CD8-positive, alpha-beta memory T cell (primary cell): Measurements from ENCODE around the gene CCDC188. TPM values are rescaled to one million over a fixed set of nuclear protein-coding genes. Genes with fewer than 3 reads are reported as not detected.
A peak's percentile ranks its signal among the peaks of the same experiment; 100 is the strongest.

Experiments
- CTCF ChIA-PET: fragments of 350-600 bp; sonication (Branson Sonifier 250); formaldehyde crosslinking; loops from one replicate; lab custom pipeline; 2021; ENCODE audit warnings: antibody characterized with exemption; lab: Charles Lee
- POLR2A ChIA-PET: fragments of 350-600 bp; sonication (Branson Sonifier 250); formaldehyde crosslinking; loops from one replicate; lab custom pipeline; 2021; ENCODE audit warnings: antibody characterized with exemption; lab: Charles Lee
- DNase-seq, 5 donors: peaks; one replicate each; pipeline versions ENCODE4 v3.0.0 to v3.0.0-alpha.2; 2020 to 2022; ENCODE audit warnings: mixed read lengths in 1 of 5
- H3K27ac ChIP-seq: one replicate; pipeline ENCODE4 v1.7.0; 2013; ENCODE audit warnings: low read depth, mild to moderate bottlenecking, low read length, moderate library complexity
- H3K27me3 ChIP-seq: 2 replicates; pipeline ENCODE4 v1.7.0; 2013; ENCODE audit warnings: low read length, mild to moderate bottlenecking; ENCODE audit not compliant: insufficient read depth, poor library complexity, severe bottlenecking
- H3K36me3 ChIP-seq: 2 replicates; pipeline ENCODE4 v1.7.0; 2013; ENCODE audit warnings: mild to moderate bottlenecking, low read length, moderate library complexity; ENCODE audit not compliant: insufficient read depth
- H3K4me1 ChIP-seq: 2 replicates; pipeline ENCODE4 v1.7.0; 2013; ENCODE audit warnings: mild to moderate bottlenecking, low read length, moderate library complexity; ENCODE audit not compliant: insufficient read depth
- H3K4me3 ChIP-seq: 2 replicates; pipeline ENCODE4 v1.7.0; 2013; ENCODE audit warnings: mild to moderate bottlenecking, low read length
- H3K9me3 ChIP-seq: 2 replicates; pipeline ENCODE4 v1.7.0; 2013; ENCODE audit warnings: mild to moderate bottlenecking, low read length
- H3K27ac Mint-ChIP-seq, 8 donors: one replicate each; pipeline ENCODE4 v1.8.0; 2020 to 2021; ENCODE audit warnings: mixed read lengths in 8 of 8, mild to moderate bottlenecking in 6 of 8, inconsistent platforms in 3 of 8, moderate library complexity in 3 of 8
- H3K27me3 Mint-ChIP-seq, 2 donors: one replicate each; pipeline ENCODE4 v1.8.0; 2020 to 2021; ENCODE audit warnings: mixed read lengths in 2 of 2, mild to moderate bottlenecking in 1 of 2, moderate library complexity in 1 of 2
- H3K36me3 Mint-ChIP-seq, 3 donors: one replicate each; pipeline ENCODE4 v1.8.0; 2020 to 2021; ENCODE audit warnings: mixed read lengths in 3 of 3, inconsistent platforms in 1 of 3, mild to moderate bottlenecking in 1 of 3
- H3K4me1 Mint-ChIP-seq, 3 donors: one replicate each; pipeline ENCODE4 v1.8.0; 2020 to 2021; ENCODE audit warnings: mixed read lengths in 3 of 3, inconsistent platforms in 1 of 3, mild to moderate bottlenecking in 1 of 3
- H3K4me3 Mint-ChIP-seq, 7 donors: one replicate each; pipeline ENCODE4 v1.8.0; 2020 to 2021; ENCODE audit warnings: mixed read lengths in 7 of 7, mild to moderate bottlenecking in 6 of 7, moderate library complexity in 4 of 7, inconsistent platforms in 2 of 7
- H3K9me3 Mint-ChIP-seq, 5 donors: one replicate each; pipeline ENCODE4 v1.8.0; 2020 to 2022; ENCODE audit warnings: mixed read lengths in 5 of 5, mild to moderate bottlenecking in 3 of 5, moderate library complexity in 2 of 5, inconsistent platforms in 1 of 5
- polyA plus RNA-seq: library from polyadenylated mRNA; unstranded; fragments of 300-500 nt; fragmentation: Illumina TruSeq; gene quantifications from one replicate; pipeline ENCODE4 v1.2.3, GENCODE V29; 2021
- total RNA-seq, 2 experiments: library from RNA; stranded (reverse); gene quantifications; one replicate each; pipeline ENCODE4 v1.2.3, GENCODE V29; 2021

Gene CCDC188
- total RNA-seq, result not detected
- polyA plus RNA-seq, result not detected

- ChIA-PET CTCF (interaction anchor here (0.6 kb wide), 1 partner anchor 134 kb away, joined by 3 read pairs; no protein-coding TSS in a partner anchor), POLR2A (interaction anchor here (0.6 kb wide), 1 partner anchor 328 kb away, joined by 5 read pairs; no protein-coding TSS in a partner anchor)
- Mint-ChIP-seq H3K4me3 (no peak within 1 kb of the TSS), H3K36me3 (no peaks in the 10 kb centered on the region), H3K27ac (peak within 1 kb of the TSS in 2 of 8 donors; percentile 43 to 76), H3K4me1 (peaks cover 0 to 4% (median 0%) of the 10 kb centered on the region in 3 donors), H3K27me3 (no peaks in the 10 kb centered on the region), H3K9me3 (no peaks in the 10 kb centered on the region)
- Histone ChIP-seq H3K27ac (no peak within 1 kb of the TSS), H3K4me1 (no peaks in the 10 kb centered on the region), H3K9me3 (no peaks in the 10 kb centered on the region), H3K4me3 (no peak within 1 kb of the TSS), H3K27me3 (no peaks in the 10 kb centered on the region), H3K36me3 (no peaks in the 10 kb centered on the region)
- no peak for DNase-seq
Measured at GRCh38 chr22:20150381-20151275, at the start of gene CCDC188. Gene CCDC188, minus strand, starts transcription at chr22:20151055. Its CDS starts 69 bp downstream, at chr22:20150986.

- Mint-ChIP-seq H3K27me3 (no peaks in the 10 kb centered on the region), H3K36me3 (no peaks in the 10 kb centered on the region), H3K27ac (no peak overlapping the region), H3K4me3 (no peak overlapping the region), H3K4me1 (no peaks in the 10 kb centered on the region), H3K9me3 (no peaks in the 10 kb centered on the region)
- no peak overlapping the region for H3K27ac ChIP-seq
- peaks cover 36% of the 10 kb centered on the region for H3K27me3 ChIP-seq
- no peak overlapping the region for H3K4me3 ChIP-seq
- CTCF ChIA-PET, result no interaction called here
- no peaks in the 10 kb centered on the region for H3K4me1 ChIP-seq
- POLR2A ChIA-PET, result no interaction called here
- no peaks in the 10 kb centered on the region for H3K9me3 ChIP-seq
- no peak for DNase-seq
- H3K36me3 ChIP-seq, result no peaks in the 10 kb centered on the region
Measured at GRCh38 chr22:20199906-20200305, 49.1 kb upstream of the CCDC188 start.

GRCh38 chr22:20199413-20199842 is 48.6 kb upstream of the CCDC188 start:
- Mint-ChIP-seq H3K27ac (no peak overlapping the region), H3K36me3 (no peaks in the 10 kb centered on the region), H3K4me3 (no peak overlapping the region), H3K4me1 (no peaks in the 10 kb centered on the region), H3K9me3 (no peaks in the 10 kb centered on the region), H3K27me3 (no peaks in the 10 kb centered on the region)
- peaks cover 36% of the 10 kb centered on the region for H3K27me3 ChIP-seq
- DNase-seq, result no peak
- no peak overlapping the region for H3K4me3 ChIP-seq
- ChIA-PET POLR2A (no interaction called here), CTCF (no interaction called here)
- H3K4me1 ChIP-seq, result no peaks in the 10 kb centered on the region
- H3K36me3 ChIP-seq, result no peaks in the 10 kb centered on the region
- no peak overlapping the region for H3K27ac ChIP-seq
- no peaks in the 10 kb centered on the region for H3K9me3 ChIP-seq

GRCh38 chr22:20198557-20199319 is 47.9 kb upstream of the CCDC188 start:
- H3K9me3 Mint-ChIP-seq, result no peaks in the 10 kb centered on the region
- H3K36me3 Mint-ChIP-seq, result no peaks in the 10 kb centered on the region
- H3K27ac Mint-ChIP-seq, result peak overlapping the region in 2 of 8 donors; percentile 38 to 73
- no peak overlapping the region for H3K4me3 Mint-ChIP-seq
- Histone ChIP-seq H3K4me1 (no peaks in the 10 kb centered on the region), H3K27ac (no peak overlapping the region), H3K4me3 (no peak overlapping the region), H3K27me3 (peaks cover 39% of the 10 kb centered on the region), H3K9me3 (no peaks in the 10 kb centered on the region), H3K36me3 (no peaks in the 10 kb centered on the region)
- no peak for DNase-seq
- no peaks in the 10 kb centered on the region for H3K27me3 Mint-ChIP-seq
- no peaks in the 10 kb centered on the region for H3K4me1 Mint-ChIP-seq
- CTCF ChIA-PET, result no interaction called here
- POLR2A ChIA-PET, result no interaction called here

GRCh38 chr22:20197407-20198030 is 46.7 kb upstream of the CCDC188 start:
- H3K27me3 Mint-ChIP-seq, result no peaks in the 10 kb centered on the region
- no peak overlapping the region for H3K27ac Mint-ChIP-seq
- H3K36me3 Mint-ChIP-seq, result no peaks in the 10 kb centered on the region
- Histone ChIP-seq H3K27me3 (peaks cover 40% of the 10 kb centered on the region), H3K4me3 (no peak overlapping the region), H3K36me3 (no peaks in the 10 kb centered on the region), H3K4me1 (no peaks in the 10 kb centered on the region), H3K9me3 (no peaks in the 10 kb centered on the region), H3K27ac (no peak overlapping the region)
- no peaks in the 10 kb centered on the region for H3K9me3 Mint-ChIP-seq
- ChIA-PET POLR2A (no interaction called here), CTCF (no interaction called here)
- H3K4me1 Mint-ChIP-seq, result no peaks in the 10 kb centered on the region
- DNase-seq, result no peak
- H3K4me3 Mint-ChIP-seq, result no peak overlapping the region

GRCh38 chr22:20196094-20196842 is 45.4 kb upstream of the CCDC188 start:
- Histone ChIP-seq H3K36me3 (no peaks in the 10 kb centered on the region), H3K4me1 (no peaks in the 10 kb centered on the region), H3K9me3 (no peaks in the 10 kb centered on the region), H3K4me3 (no peak overlapping the region), H3K27me3 (peaks cover 33% of the 10 kb centered on the region), H3K27ac (no peak overlapping the region)
- no peak for DNase-seq
- Mint-ChIP-seq H3K36me3 (no peaks in the 10 kb centered on the region), H3K27me3 (no peaks in the 10 kb centered on the region), H3K4me1 (no peaks in the 10 kb centered on the region), H3K4me3 (no peak overlapping the region), H3K9me3 (no peaks in the 10 kb centered on the region), H3K27ac (no peak overlapping the region)
- ChIA-PET POLR2A (no interaction called here), CTCF (interaction anchor here (1.6 kb wide), 1 partner anchor 42 kb away, joined by 4 read pairs; no protein-coding TSS in a partner anchor)

- Histone ChIP-seq H3K27ac (no peak overlapping the region), H3K4me3 (no peak overlapping the region), H3K36me3 (no peaks in the 10 kb centered on the region), H3K9me3 (no peaks in the 10 kb centered on the region), H3K27me3 (peaks cover 26% of the 10 kb centered on the region), H3K4me1 (no peaks in the 10 kb centered on the region)
- POLR2A ChIA-PET, result no interaction called here
- no peak overlapping the region for H3K27ac Mint-ChIP-seq
- H3K36me3 Mint-ChIP-seq, result no peaks in the 10 kb centered on the region
- CTCF ChIA-PET, result interaction anchor here (1.6 kb wide), 1 partner anchor 43 kb away, joined by 4 read pairs; no protein-coding TSS in a partner anchor
- no peak for DNase-seq
- no peaks in the 10 kb centered on the region for H3K27me3 Mint-ChIP-seq
- no peaks in the 10 kb centered on the region for H3K4me1 Mint-ChIP-seq
- H3K4me3 Mint-ChIP-seq, result no peak overlapping the region
- no peaks in the 10 kb centered on the region for H3K9me3 Mint-ChIP-seq
Measured at GRCh38 chr22:20194681-20195593, 44.1 kb upstream of the CCDC188 start.
